Smooth muscle cell of trachea (primary cell): ENCODE measurements around the gene PPL. TPM values are rescaled to one million over a fixed set of nuclear protein-coding genes. Genes with fewer than 3 reads are reported as not detected.

Experiments used
- total RNA-seq: library from RNA; depleted of rRNA; stranded (reverse); fragments of >200 nt; gene quantifications from 2 replicates; pipeline ENCODE4 v1.2.1, GENCODE V29; 2014

PPL gene
- total RNA-seq: 51.5 and 105 TPM in 2 replicates

DNA sequence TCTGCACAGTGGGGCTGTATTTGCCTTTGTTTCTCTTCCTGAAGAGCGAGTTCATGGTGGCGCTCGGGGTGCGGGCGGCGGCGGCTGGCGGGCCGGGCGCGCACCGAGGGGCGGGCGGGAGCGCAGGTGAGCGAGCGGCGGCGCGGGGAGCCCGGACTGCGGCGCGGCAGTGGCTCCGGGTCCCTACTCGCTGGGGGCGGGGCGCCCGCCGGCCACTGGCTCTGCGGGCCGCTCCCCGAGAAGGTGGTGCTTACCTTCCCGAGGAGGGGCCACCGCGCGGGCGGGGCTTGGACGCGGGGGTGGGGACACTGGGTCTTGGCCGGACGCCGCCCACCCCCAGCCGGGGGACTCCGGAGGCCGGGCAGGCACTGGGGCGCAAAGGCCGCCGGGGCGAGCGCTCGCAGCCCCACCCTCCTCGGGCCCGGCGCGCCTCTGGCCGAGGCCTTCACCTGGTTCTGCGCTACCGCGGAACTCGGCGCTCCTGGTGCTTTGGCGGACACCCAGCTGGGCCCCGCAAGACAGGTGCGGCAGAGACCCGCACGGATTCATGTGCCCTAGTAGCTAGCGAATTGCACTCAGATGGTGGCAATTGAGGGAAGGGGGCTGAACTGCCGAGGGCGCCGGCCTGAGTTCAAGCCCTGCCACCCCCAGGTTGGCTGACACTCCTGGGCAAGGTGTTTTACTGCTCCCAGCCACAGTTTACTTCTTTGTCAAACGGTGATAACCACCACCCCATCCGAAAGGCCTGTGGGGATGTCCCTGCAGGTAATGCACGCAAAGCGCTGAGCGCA is at the start of gene PPL:
Gene PPL, minus strand, starts transcription at position 158 of the 791 bp plus-strand sequence. Its CDS starts 103 bp downstream, at position 55.

GRCh38 chr16:4957720-4958509 is 21.0 kb upstream of the PPL start, which contains the start of gene SEC14L5:
TSS of gene SEC14L5 (plus strand) at chr16:4958330. CDS start at chr16:4959324, 994 bp downstream.

GRCh38 chr16:4846901-4847773 is 89.8 kb downstream of the PPL start, which contains the start of the genes GLYR1 and UBN1:
TSS of gene GLYR1 (minus strand) at chr16:4847288. CDS start at chr16:4847265, 23 bp downstream.
TSS of gene UBN1 (plus strand) at chr16:4847481. CDS start at chr16:4852918, 5,437 bp downstream.

Other genes starting within 250 kb of the PPL start
- 26.8 TPM in 2 replicates for gene NUDT16L1, start 243.6 kb downstream of the PPL start, total RNA-seq
- gene ANKS3, start 202.9 kb downstream of the PPL start, total RNA-seq: 24.9 and 35.7 TPM in 2 replicates
- gene DNAAF8, start 202.6 kb downstream of the PPL start, total RNA-seq: 0.29 and 1.3 TPM in 2 replicates
- gene ZNF500, start 170.0 kb downstream of the PPL start, total RNA-seq: 10.9 and 13.9 TPM in 2 replicates
- gene SEPTIN12, start 148.8 kb downstream of the PPL start, total RNA-seq: not detected in 2 replicates
- not detected in 2 replicates for gene SMIM22, start 141.8 kb downstream of the PPL start, total RNA-seq
- 16.4 and 16.9 TPM in 2 replicates for gene ROGDI, start 134.5 kb downstream of the PPL start, total RNA-seq
- 52.7 and 53.6 TPM in 2 replicates for gene GLYR1, start 89.9 kb downstream of the PPL start, total RNA-seq
- gene UBN1, start 89.7 kb downstream of the PPL start, total RNA-seq: 24.0 and 31.3 TPM in 2 replicates
- gene SEC14L5, start 21.2 kb upstream of the PPL start, total RNA-seq: 0.44 and 2.0 TPM in 2 replicates
- gene NAGPA, start 96.8 kb upstream of the PPL start, total RNA-seq: 33.2 and 42.2 TPM in 2 replicates
- under 0.01 and 1.3 TPM in 2 replicates for gene C16orf89, start 128.8 kb upstream of the PPL start, total RNA-seq
- 32.6 and 43.2 TPM in 2 replicates for gene ALG1, start 134.7 kb upstream of the PPL start, total RNA-seq
- gene EEF2KMT, start 160.6 kb upstream of the PPL start, total RNA-seq: 7.1 and 10.8 TPM in 2 replicates